ENCODE results near the gene KRTAP5-7. TPM values are rescaled to one million over a fixed set of nuclear protein-coding genes. Genes with fewer than 3 reads are reported as not detected.

KRTAP5-7 gene
- total RNA-seq, 2 donors from 2014 or later, result not detected

- H3K9me3 Mint-ChIP-seq, result no peaks in the 10 kb centered on the region
- no peak overlapping the region for H3K9ac ChIP-seq (ENCODE audit: extremely low read depth, low read length, poor library complexity, severe bottlenecking)
- peaks cover 59% of the 10 kb centered on the region for H3K36me3 Mint-ChIP-seq (ENCODE audit: low read depth)
- peaks cover 8% of the 10 kb centered on the region for H3K4me1 ChIP-seq (ENCODE audit: control insufficient read depth, insufficient read depth, low read length)
- no peaks in the 10 kb centered on the region for H3K27me3 ChIP-seq (ENCODE audit: control insufficient read depth, insufficient read depth, low read length, poor library complexity, severe bottlenecking)
- H3K4me3 Mint-ChIP-seq, result no peak overlapping the region
- no peaks in the 10 kb centered on the region for H3K9me3 ChIP-seq (ENCODE audit: control insufficient read depth, low read length)
- WGBS, 2 experiments (ENCODE audit: insufficient coverage in 1 of 2, insufficient read length in 1 of 2), result 95 to 100% methylated on average over 3 to 6 of the region's 6 CpGs
- peaks cover 42% of the 10 kb centered on the region for H3K36me3 ChIP-seq (ENCODE audit: control insufficient read depth, insufficient read depth, low read length)
- no peak for TF ChIP-seq CTCF (conservative IDR thresholded peaks at IDR 0.05)
- H3K27me3 Mint-ChIP-seq (ENCODE audit: insufficient read depth), result no peaks in the 10 kb centered on the region
- H3K4me3 ChIP-seq (ENCODE audit: low read length), result no peak overlapping the region
- no peak for DNase-seq
- H3K27ac ChIP-seq (ENCODE audit: low read depth, low read length), result no peak overlapping the region
- H3K27ac Mint-ChIP-seq, result no peak overlapping the region
- H3K4me1 Mint-ChIP-seq, result peaks cover 7% of the 10 kb centered on the region
Observed at GRCh38 chr11:71499546-71499945, 27.5 kb upstream of the KRTAP5-7 start.

- 81 to 82% methylated on average over 3 to 6 of the region's 6 CpGs for WGBS, 2 experiments (ENCODE audit: insufficient coverage in 1 of 2, insufficient read length in 1 of 2)
- Histone ChIP-seq H3K27me3 (ENCODE audit: control insufficient read depth, insufficient read depth, low read length, poor library complexity, severe bottlenecking) (no peaks in the 10 kb centered on the region), H3K36me3 (ENCODE audit: control insufficient read depth, insufficient read depth, low read length) (peaks cover 34% of the 10 kb centered on the region), H3K27ac (ENCODE audit: low read depth, low read length) (no peak overlapping the region), H3K4me3 (ENCODE audit: low read length) (no peak overlapping the region), H3K9me3 (ENCODE audit: control insufficient read depth, low read length) (no peaks in the 10 kb centered on the region), H3K4me1 (ENCODE audit: control insufficient read depth, insufficient read depth, low read length) (peaks cover 11% of the 10 kb centered on the region), H3K9ac (ENCODE audit: extremely low read depth, low read length, poor library complexity, severe bottlenecking) (no peak overlapping the region)
- Mint-ChIP-seq H3K36me3 (ENCODE audit: low read depth) (peaks cover 50% of the 10 kb centered on the region), H3K27me3 (ENCODE audit: insufficient read depth) (no peaks in the 10 kb centered on the region), H3K27ac (no peak overlapping the region), H3K9me3 (peaks cover 2% of the 10 kb centered on the region), H3K4me3 (no peak overlapping the region), H3K4me1 (peaks cover 16% of the 10 kb centered on the region)
- DNase-seq, result no peak
- TF ChIP-seq CTCF (conservative IDR thresholded peaks at IDR 0.05), result no peak
Observed at GRCh38 chr11:71500601-71501021, 26.5 kb upstream of the KRTAP5-7 start.

GRCh38 chr11:71501071-71501985 is 25.7 kb upstream of the KRTAP5-7 start:
- peaks cover 11% of the 10 kb centered on the region for H3K4me1 ChIP-seq (ENCODE audit: control insufficient read depth, insufficient read depth, low read length)
- peaks cover 4% of the 10 kb centered on the region for H3K9me3 ChIP-seq (ENCODE audit: control insufficient read depth, low read length)
- no peak overlapping the region for H3K9ac ChIP-seq (ENCODE audit: extremely low read depth, low read length, poor library complexity, severe bottlenecking)
- H3K27ac Mint-ChIP-seq, result no peak overlapping the region
- H3K4me1 Mint-ChIP-seq, result peaks cover 23% of the 10 kb centered on the region
- H3K4me3 Mint-ChIP-seq, result no peak overlapping the region
- no peak for TF ChIP-seq CTCF (conservative IDR thresholded peaks at IDR 0.05)
- no peaks in the 10 kb centered on the region for H3K27me3 ChIP-seq (ENCODE audit: control insufficient read depth, insufficient read depth, low read length, poor library complexity, severe bottlenecking)
- no peaks in the 10 kb centered on the region for H3K27me3 Mint-ChIP-seq (ENCODE audit: insufficient read depth)
- no peak overlapping the region for H3K27ac ChIP-seq (ENCODE audit: low read depth, low read length)
- H3K4me3 ChIP-seq (ENCODE audit: low read length), result no peak overlapping the region
- peaks cover 32% of the 10 kb centered on the region for H3K36me3 ChIP-seq (ENCODE audit: control insufficient read depth, insufficient read depth, low read length)
- H3K36me3 Mint-ChIP-seq (ENCODE audit: low read depth), result peaks cover 50% of the 10 kb centered on the region
- peaks cover 9% of the 10 kb centered on the region for H3K9me3 Mint-ChIP-seq
- 94 to 96% methylated on average over 20 to 30 of the region's 30 CpGs for WGBS, 2 experiments (ENCODE audit: insufficient coverage in 1 of 2, insufficient read length in 1 of 2)
- DNase-seq, result no peak
